HCT116 (cell line): ENCODE measurements around the gene TCIRG1. TPM values are rescaled to one million over a fixed set of nuclear protein-coding genes. Genes with fewer than 3 reads are reported as not detected.
"Not testable (repeated sequence)": the region's sequence is repeated elsewhere in the genome, so short reads cannot be mapped to it uniquely, and the experiment has no call there.

Experiments
- ATAC-seq: fragments of 200-7000 bp; cut with Tn5 transposase; 2 replicates; pipeline ENCODE4 v1.9.1; 2020; ENCODE audit warnings: mild to moderate bottlenecking, moderate library complexity
- BruUV-seq: library from RNA; stranded (reverse); fragments of 400-500 nt; replicated peaks from 2 replicates; lab custom pipeline; 2021; lab: Mats Ljungman, UMichigan
- CTCF ChIA-PET: fragments of 300-600 bp; sonication (Branson Sonifier 250); formaldehyde crosslinking; loops from one replicate; lab custom pipeline; 2021; ENCODE audit warnings: antibody characterized with exemption; lab: Charles Lee
- POLR2A ChIA-PET: fragments of 300-600, 350-600 bp; sonication (Branson Sonifier 250); formaldehyde crosslinking; loops from one replicate; lab custom pipeline; 2021; ENCODE audit warnings: antibody characterized with exemption; lab: Charles Lee
- RAD21 ChIA-PET, 2 experiments: fragments of 300-600 bp; sonication (Branson Sonifier 250); formaldehyde crosslinking; loops; one replicate each; lab custom pipeline; 2023; ENCODE audit warnings: low total read pairs in 2 of 2; ENCODE audit not compliant: uncharacterized antibody in 2 of 2, unreplicated experiment in 2 of 2, low non-redundant PET in 1 of 2; lab: Charles Lee
- DNase-seq: peaks from one replicate; pipeline ENCODE4 v3.0.0-alpha.2; 2010; ENCODE audit warnings: low read depth, low spot score
- H2AFZ ChIP-seq: fragments of 200-600 bp; shearing (Covaris generic), sonication (generic); 2 replicates; pipeline ENCODE4 v1.6.1; 2017; ENCODE audit warnings: low read depth, mixed run types, mixed read lengths, antibody characterized with exemption, low read length; ENCODE audit not compliant: poor library complexity, severe bottlenecking
- H3K27ac ChIP-seq: 2 replicates; pipeline ENCODE4 v1.5.1; 2012; ENCODE audit warnings: low read depth, low read length
- H3K27me3 ChIP-seq: fragments of 200-600 bp; sonication (generic); 2 replicates; pipeline ENCODE4 v1.6.1; 2016; ENCODE audit warnings: mixed run types, low read length, mixed read lengths; ENCODE audit not compliant: insufficient read depth
- H3K36me3 ChIP-seq, 2 experiments: fragments of 200-500 bp in 1 of 2; fragments of 200-600 bp in 1 of 2; sonication (Bioruptor generic) in 1 of 2; sonication (generic) in 1 of 2; 2 replicates each; pipeline versions ENCODE4 v1.5.1 to v1.6.1; 2014 to 2016; ENCODE audit warnings: low read length in 2 of 2, inconsistent platforms in 1 of 2, mixed read lengths in 1 of 2, mixed run types in 1 of 2; ENCODE audit not compliant: insufficient read depth in 2 of 2, control insufficient read depth in 1 of 2
- H3K4me1 ChIP-seq, 2 experiments: fragments of 200-600 bp in 1 of 2; sonication (generic) in 1 of 2; 2 replicates each; pipeline versions ENCODE4 v1.5.1 to v1.6.1; 2012 to 2017; ENCODE audit warnings: low read length in 2 of 2, inconsistent platforms in 1 of 2, mild to moderate bottlenecking in 1 of 2, mixed read lengths in 1 of 2, mixed run types in 1 of 2, moderate library complexity in 1 of 2; ENCODE audit not compliant: insufficient read depth in 2 of 2, control insufficient read depth in 1 of 2
- H3K4me2 ChIP-seq: fragments of 200-600 bp; sonication (generic); 2 replicates; pipeline ENCODE4 v1.6.1; 2017; ENCODE audit warnings: mixed run types, low read length, mixed read lengths
- H3K4me3 ChIP-seq, 2 experiments: fragments of 200-600 bp in 1 of 2; sonication (generic) in 1 of 2; replicated peaks in 1 of 2; 2 replicates each; pipeline ENCODE4 v1.5.1; 2011 to 2016; ENCODE audit warnings: low read length in 2 of 2, control low read depth in 1 of 2, low read depth in 1 of 2, mild to moderate bottlenecking in 1 of 2, mixed read lengths in 1 of 2, mixed run types in 1 of 2
- H3K79me2 ChIP-seq: fragments of 200-600 bp; sonication (generic); 2 replicates; pipeline ENCODE4 v1.6.1; 2017; ENCODE audit warnings: mild to moderate bottlenecking, mixed run types, low read length, moderate library complexity, mixed read lengths; ENCODE audit not compliant: insufficient read depth
- H3K9ac ChIP-seq: fragments of 200-600 bp; sonication (generic); 2 replicates; pipeline ENCODE4 v1.6.1; 2016; ENCODE audit warnings: low read length, mixed read lengths
- H3K9me2 ChIP-seq: fragments of 200-600 bp; sonication (generic), shearing (Covaris generic); 2 replicates; pipeline ENCODE4 v1.6.1; 2017; ENCODE audit warnings: mixed run types, mild to moderate bottlenecking, moderate library complexity; ENCODE audit not compliant: insufficient read depth
- H3K9me3 ChIP-seq, 2 experiments: fragments of 200-500 bp in 1 of 2; fragments of 200-600 bp in 1 of 2; sonication (Bioruptor generic) in 1 of 2; sonication (generic) in 1 of 2; 2 replicates each; pipeline ENCODE4 v1.6.1; 2014 to 2017; ENCODE audit warnings: low read length in 2 of 2, mixed read lengths in 2 of 2, inconsistent platforms in 1 of 2, low read depth in 1 of 2, mild to moderate bottlenecking in 1 of 2, mixed run types in 1 of 2, moderate library complexity in 1 of 2; ENCODE audit not compliant: control insufficient read depth in 1 of 2, insufficient read depth in 1 of 2
- H4K20me1 ChIP-seq: fragments of 200-600 bp; sonication (generic), shearing (Covaris generic); 2 replicates; pipeline ENCODE4 v1.6.1; 2017; ENCODE audit warnings: mixed run types, mild to moderate bottlenecking, moderate library complexity; ENCODE audit not compliant: insufficient read depth
- CEBPB ChIP-seq: IDR thresholded peaks from 2 replicates; pipeline ENCODE4 v1.6.1; 2012; ENCODE audit warnings: low read depth
- EGR1 ChIP-seq: IDR thresholded peaks from 2 replicates; pipeline ENCODE4 v1.6.1; 2012; ENCODE audit warnings: low read depth
- SRF ChIP-seq: IDR thresholded peaks from 2 replicates; pipeline ENCODE4 v1.6.1; 2012; ENCODE audit warnings: low read depth
- YY1 ChIP-seq: IDR thresholded peaks from 2 replicates; pipeline ENCODE4 v1.6.1; 2011; ENCODE audit warnings: low read length, low read depth, moderate library complexity, mild to moderate bottlenecking; ENCODE audit not compliant: insufficient replicate concordance; ENCODE audit errors: extremely low read depth
- intact Hi-C: fragments of 100-400 bp; cut with micrococcal nuclease; formaldehyde crosslinking; loops from 2 replicates; pipeline ENCODE4 v1.10.0; 2022
- total RNA-seq: library from RNA; stranded (reverse); gene quantifications from one replicate; pipeline ENCODE4 v1.2.1, GENCODE V29; 2021; ENCODE audit not compliant: unreplicated experiment
- TF ChIP-seq, protein P1 (sequence below): IDR thresholded peaks from 2 replicates; pipeline ENCODE4 v1.6.1; 2012; ENCODE audit warnings: low read depth

The TCIRG1 gene
- total RNA-seq, 1 experiment from 2014 or later, result 101 TPM

DNA sequence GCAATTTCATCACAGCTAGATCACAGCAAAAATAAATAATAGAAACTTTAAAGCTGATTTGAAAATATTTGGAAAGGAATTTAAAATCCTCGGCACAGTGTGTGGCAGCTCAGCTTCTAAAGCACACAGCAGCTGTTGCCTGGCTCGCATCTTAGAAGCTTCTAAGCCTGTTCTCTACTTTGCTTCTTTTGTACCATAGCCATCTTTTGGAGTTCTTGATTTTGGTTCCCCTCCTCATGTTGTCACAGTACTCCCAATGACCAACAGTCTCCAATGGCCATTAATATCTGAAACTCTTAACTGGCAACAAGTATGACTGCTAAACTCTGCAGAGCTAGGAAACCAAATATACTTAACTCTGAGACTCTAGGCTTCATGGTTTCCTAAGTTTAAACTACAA, 53.6 kb downstream of the TCIRG1 start:
- intact Hi-C loops, result loop anchor here (5.0 kb wide), 1 partner anchor 80 kb away; no protein-coding TSS in a partner anchor
- H3K4me3 ChIP-seq, result no peak overlapping the region
- DNase-seq, result no peak
- no peak overlapping the region for H3K9ac ChIP-seq
- RAD21 ChIA-PET, result no interaction called here
- no peak overlapping the region for H2AFZ ChIP-seq
- H3K4me2 ChIP-seq, result no peak overlapping the region
- no TSS peak for BruUV-seq
- H3K79me2 ChIP-seq, result peaks cover 12% of the 10 kb centered on the region; the same call in 1 of the 2 replicates
- H3K27me3 ChIP-seq, result no peaks in the 10 kb centered on the region
- no peaks in the 10 kb centered on the region for H3K36me3 ChIP-seq
- TF ChIP-seq, protein P1, sequence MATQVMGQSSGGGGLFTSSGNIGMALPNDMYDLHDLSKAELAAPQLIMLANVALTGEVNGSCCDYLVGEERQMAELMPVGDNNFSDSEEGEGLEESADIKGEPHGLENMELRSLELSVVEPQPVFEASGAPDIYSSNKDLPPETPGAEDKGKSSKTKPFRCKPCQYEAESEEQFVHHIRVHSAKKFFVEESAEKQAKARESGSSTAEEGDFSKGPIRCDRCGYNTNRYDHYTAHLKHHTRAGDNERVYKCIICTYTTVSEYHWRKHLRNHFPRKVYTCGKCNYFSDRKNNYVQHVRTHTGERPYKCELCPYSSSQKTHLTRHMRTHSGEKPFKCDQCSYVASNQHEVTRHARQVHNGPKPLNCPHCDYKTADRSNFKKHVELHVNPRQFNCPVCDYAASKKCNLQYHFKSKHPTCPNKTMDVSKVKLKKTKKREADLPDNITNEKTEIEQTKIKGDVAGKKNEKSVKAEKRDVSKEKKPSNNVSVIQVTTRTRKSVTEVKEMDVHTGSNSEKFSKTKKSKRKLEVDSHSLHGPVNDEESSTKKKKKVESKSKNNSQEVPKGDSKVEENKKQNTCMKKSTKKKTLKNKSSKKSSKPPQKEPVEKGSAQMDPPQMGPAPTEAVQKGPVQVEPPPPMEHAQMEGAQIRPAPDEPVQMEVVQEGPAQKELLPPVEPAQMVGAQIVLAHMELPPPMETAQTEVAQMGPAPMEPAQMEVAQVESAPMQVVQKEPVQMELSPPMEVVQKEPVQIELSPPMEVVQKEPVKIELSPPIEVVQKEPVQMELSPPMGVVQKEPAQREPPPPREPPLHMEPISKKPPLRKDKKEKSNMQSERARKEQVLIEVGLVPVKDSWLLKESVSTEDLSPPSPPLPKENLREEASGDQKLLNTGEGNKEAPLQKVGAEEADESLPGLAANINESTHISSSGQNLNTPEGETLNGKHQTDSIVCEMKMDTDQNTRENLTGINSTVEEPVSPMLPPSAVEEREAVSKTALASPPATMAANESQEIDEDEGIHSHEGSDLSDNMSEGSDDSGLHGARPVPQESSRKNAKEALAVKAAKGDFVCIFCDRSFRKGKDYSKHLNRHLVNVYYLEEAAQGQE, result no peak
- TF ChIP-seq YY1 (no peak), SRF (no peak), EGR1 (no peak), CEBPB (no peak)
- H4K20me1 ChIP-seq, result peaks cover 6% of the 10 kb centered on the region; the same call in 1 of the 2 replicates
- no peaks in the 10 kb centered on the region for H3K4me1 ChIP-seq
- no peaks in the 10 kb centered on the region for H3K9me2 ChIP-seq
- ATAC-seq, result no peak
- POLR2A ChIA-PET, result no interaction called here
- no peak overlapping the region for H3K27ac ChIP-seq
- CTCF ChIA-PET, result no interaction called here
- H3K9me3 ChIP-seq, result no peaks in the 10 kb centered on the region

DNA sequence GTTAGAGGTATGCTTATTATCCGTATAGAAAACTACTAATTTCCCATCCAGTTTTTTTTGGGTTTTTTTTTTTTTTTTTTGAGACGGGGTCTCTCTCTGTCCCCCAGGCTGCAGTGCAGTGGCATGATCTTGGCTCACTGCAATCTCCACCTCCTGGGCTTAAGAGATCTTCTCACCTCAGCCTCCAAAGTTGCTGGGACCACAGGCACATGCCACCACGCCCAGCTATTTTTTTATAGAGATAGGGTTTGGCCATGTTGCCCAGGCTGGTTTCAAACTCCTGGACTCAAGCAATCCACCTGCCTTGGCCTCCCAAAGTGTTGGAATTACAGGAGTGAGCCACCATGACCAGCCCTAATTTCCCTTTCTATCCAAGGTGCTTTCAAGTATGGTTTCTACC, 54.1 kb downstream of the TCIRG1 start:
- H3K9me3 ChIP-seq, H3K4me1 ChIP-seq, H3K36me3 ChIP-seq, H4K20me1 ChIP-seq, CTCF ChIA-PET, RAD21 ChIA-PET, H2AFZ ChIP-seq, DNase-seq, H3K4me2 ChIP-seq, POLR2A ChIA-PET, H3K27me3 ChIP-seq, H3K27ac ChIP-seq, H3K4me3 ChIP-seq, H3K9me2 ChIP-seq, BruUV-seq, H3K9ac ChIP-seq, ATAC-seq: not testable (repeated sequence)
- intact Hi-C loops, result loop anchor here (5.0 kb wide), 1 partner anchor 79 kb away; no protein-coding TSS in a partner anchor
- peaks cover 17% of the 10 kb centered on the region for H3K79me2 ChIP-seq
